ENCODE measurements around the gene RAMP3. TPM values are rescaled to one million over a fixed set of nuclear protein-coding genes. Genes with fewer than 3 reads are reported as not detected.

RAMP3 gene
- total and polyA plus RNA-seq, 10 of the 15 experiments (the other 5 are each of a cell fraction or from before 2014, with no cell fraction given), result not detected

DNA sequence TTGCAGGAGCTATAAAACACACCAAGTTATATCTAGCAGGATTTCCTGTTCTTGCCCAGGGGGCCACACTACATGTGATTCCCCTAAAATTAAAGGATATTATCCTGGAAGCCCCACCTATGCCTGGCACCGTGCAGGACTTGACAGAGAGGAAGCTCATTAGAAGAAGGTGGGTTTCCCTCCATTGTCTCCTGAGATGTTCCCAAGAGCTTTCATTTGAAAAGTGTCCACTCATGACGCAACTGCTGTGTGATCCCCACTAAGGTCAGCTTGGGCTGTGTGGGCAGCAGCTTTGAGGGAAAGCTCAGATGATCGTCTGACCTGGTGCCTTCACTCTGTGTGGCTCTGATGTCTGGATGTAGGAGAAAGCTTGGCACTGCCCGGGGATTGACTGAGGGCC lies 53.5 kb downstream of the RAMP3 start:
- no peak for ATAC-seq
- WGBS (ENCODE audit: insufficient coverage, insufficient replicate concordance, low lambda C conversion rate, missing lambda C conversion rate), result 40% methylated on average over 4 of the region's 4 CpGs
- ChIA-PET CTCF (no interaction called here), RAD21 (ENCODE audit: unreplicated experiment) (no interaction called here), SMC1A (ENCODE audit: uncharacterized antibody, unreplicated experiment) (no interaction called here), POLR2A (no interaction called here)
- H3K4me1 ChIP-seq (ENCODE audit: control insufficient read depth, insufficient read depth, low read length), result no peaks in the 10 kb centered on the region
- in situ Hi-C loops (cut with MboI) (no loop called here), intact Hi-C loops (cut with micrococcal nuclease; ENCODE audit: unreplicated experiment) (no loop called here)
- FAIRE-seq, result no peak
- no TSS peak for BruUV-seq (replicated peaks)
- no peak overlapping the region for H3K4me2 ChIP-seq (ENCODE audit: control insufficient read depth, insufficient read depth)
- no peak overlapping the region for H3K27ac ChIP-seq (ENCODE audit: control insufficient read depth, insufficient read depth)
- no peaks in the 10 kb centered on the region; a peak in 1 of 4 replicates for H3K27me3 ChIP-seq (replicated peaks in 1 of 2; ENCODE audit: control insufficient read depth in 2 of 2, insufficient read depth in 2 of 2, low read length in 1 of 2)
- no peak for TF ChIP-seq ZNF622 (IDR thresholded peaks at IDR 0.05)
- no peak for TF ChIP-seq IKZF1 (conservative IDR thresholded peaks at IDR 0.05)
- TF ChIP-seq ZNF274 (IDR thresholded peaks at IDR 0.05; ENCODE audit: insufficient read depth, insufficient read length), result no peak
- TF ChIP-seq GABPA (IDR thresholded peaks at IDR 0.05; ENCODE audit: low read depth), result no peak
- TF ChIP-seq KDM1A (IDR thresholded peaks at IDR 0.05; ENCODE audit: borderline replicate concordance), result no peak
- TF ChIP-seq LARP7 (IDR thresholded peaks at IDR 0.05), result no peak
- TF ChIP-seq SUZ12 (IDR thresholded peaks at IDR 0.05; ENCODE audit: unreplicated experiment), result no peak
- TF ChIP-seq CREB1 (IDR thresholded peaks at IDR 0.05; ENCODE audit: low read depth), result no peak
- no peak for TF ChIP-seq E2F8 (IDR thresholded peaks at IDR 0.05; ENCODE audit: low read depth, partially characterized antibody)
- no peak for TF ChIP-seq ATF7 (IDR thresholded peaks at IDR 0.05; ENCODE audit: low read depth)
- TF ChIP-seq IKZF2 (IDR thresholded peaks at IDR 0.05), result no peak
- TF ChIP-seq SMARCA5 (IDR thresholded peaks at IDR 0.05), result no peak
- no peak for TF ChIP-seq MTA3 (IDR thresholded peaks at IDR 0.05; ENCODE audit: borderline replicate concordance, low read length)
- TF ChIP-seq ZSCAN29 (IDR thresholded peaks at IDR 0.05), result no peak
- TF ChIP-seq, protein P1, sequence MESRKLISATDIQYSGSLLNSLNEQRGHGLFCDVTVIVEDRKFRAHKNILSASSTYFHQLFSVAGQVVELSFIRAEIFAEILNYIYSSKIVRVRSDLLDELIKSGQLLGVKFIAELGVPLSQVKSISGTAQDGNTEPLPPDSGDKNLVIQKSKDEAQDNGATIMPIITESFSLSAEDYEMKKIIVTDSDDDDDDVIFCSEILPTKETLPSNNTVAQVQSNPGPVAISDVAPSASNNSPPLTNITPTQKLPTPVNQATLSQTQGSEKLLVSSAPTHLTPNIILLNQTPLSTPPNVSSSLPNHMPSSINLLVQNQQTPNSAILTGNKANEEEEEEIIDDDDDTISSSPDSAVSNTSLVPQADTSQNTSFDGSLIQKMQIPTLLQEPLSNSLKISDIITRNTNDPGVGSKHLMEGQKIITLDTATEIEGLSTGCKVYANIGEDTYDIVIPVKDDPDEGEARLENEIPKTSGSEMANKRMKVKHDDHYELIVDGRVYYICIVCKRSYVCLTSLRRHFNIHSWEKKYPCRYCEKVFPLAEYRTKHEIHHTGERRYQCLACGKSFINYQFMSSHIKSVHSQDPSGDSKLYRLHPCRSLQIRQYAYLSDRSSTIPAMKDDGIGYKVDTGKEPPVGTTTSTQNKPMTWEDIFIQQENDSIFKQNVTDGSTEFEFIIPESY (IDR thresholded peaks at IDR 0.05), result no peak
- TF ChIP-seq NR2C1 (IDR thresholded peaks at IDR 0.05), result no peak
- no peak for TF ChIP-seq IRF4 (IDR thresholded peaks at IDR 0.05; ENCODE audit: low read depth, low read length)
- TF ChIP-seq JUNB (IDR thresholded peaks at IDR 0.05), result no peak
- H3K79me2 ChIP-seq (ENCODE audit: control insufficient read depth, insufficient read depth, low read length), result no peaks in the 10 kb centered on the region
- no peak overlapping the region for H3K9ac ChIP-seq (ENCODE audit: control insufficient read depth, insufficient read depth, low read length)
- H2AFZ ChIP-seq (ENCODE audit: control insufficient read depth, low read depth, low read length), result no peak overlapping the region
- no peaks in the 10 kb centered on the region for H3K36me3 ChIP-seq (ENCODE audit: control insufficient read depth in 2 of 2, insufficient read depth in 2 of 2, low read length in 1 of 2)
- no peaks in the 10 kb centered on the region for H3K9me3 ChIP-seq (replicated peaks; ENCODE audit: control insufficient read depth, insufficient read depth, low read length)
- DNase-seq (ENCODE audit: low read depth, low spot score), result no peak
- no peaks in the 10 kb centered on the region for H4K20me1 ChIP-seq (ENCODE audit: control insufficient read depth, insufficient read depth)
- H3K4me3 ChIP-seq, result no peak overlapping the region

All from GM12878 (cell line).